ENCODE measurements around the gene CABLES2.

Gene CABLES2

GRCh38 chr20:62407221-62407992 lies at the start of gene CABLES2:
Gene CABLES2 (minus strand): TSS chr20:62407285. CDS start chr20:62407276, 9 bp downstream.
- in situ Hi-C loops (cut with HindIII; ENCODE audit: low pct_ligation_motif_present, low pct_unique_long_range_greater_than_20kb, low sequenced_read_pairs), result no loop called here
- DNase-seq, result peak; percentile 90

GRCh38 chr20:62455929-62456328 lies 48.8 kb upstream of the CABLES2 start:
- in situ Hi-C loops (cut with HindIII; ENCODE audit: low pct_ligation_motif_present, low pct_unique_long_range_greater_than_20kb, low sequenced_read_pairs), result no loop called here

DNA sequence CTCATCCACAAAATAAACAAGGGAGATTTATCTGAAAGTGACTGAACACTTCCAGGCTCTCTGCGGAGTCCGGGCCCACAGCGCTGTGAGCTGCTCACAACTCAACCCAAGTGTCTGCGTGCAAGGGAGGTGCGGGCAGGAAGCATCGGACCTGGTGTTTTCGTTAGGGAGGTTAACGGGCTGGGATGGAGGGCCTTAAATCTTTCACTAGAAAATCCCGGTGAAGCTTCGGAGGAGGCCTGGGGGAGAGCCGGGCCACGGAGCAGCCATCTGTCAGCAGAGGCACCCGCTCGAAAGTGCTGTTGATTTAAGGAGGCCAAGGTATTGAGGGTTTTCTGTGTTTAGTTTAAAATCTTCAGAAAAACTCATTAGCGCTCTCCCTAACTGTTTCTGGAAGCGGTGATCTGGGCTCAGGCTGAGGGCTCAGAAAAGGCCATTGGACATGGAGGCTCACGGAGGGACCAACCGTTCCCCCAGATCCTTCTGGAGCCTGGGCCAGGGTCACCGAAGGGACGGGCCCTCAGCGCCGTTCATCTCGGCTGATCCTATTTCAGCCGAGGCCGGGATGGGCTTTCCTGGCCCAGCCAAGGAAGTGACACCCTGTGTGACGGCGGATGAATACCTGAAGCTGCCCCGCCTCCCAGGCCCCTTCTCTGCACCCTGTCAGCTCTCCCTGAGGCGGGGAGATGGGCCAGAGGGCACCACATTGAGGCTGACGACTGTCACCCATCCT lies 48.0 kb upstream of the CABLES2 start:
- in situ Hi-C loops (cut with HindIII; ENCODE audit: low pct_ligation_motif_present, low pct_unique_long_range_greater_than_20kb, low sequenced_read_pairs), result no loop called here
- no peak for DNase-seq

More at GRCh38 chr20:62455929-62456328, 48.8 kb upstream of the CABLES2 start:
- no peak for DNase-seq

DNA sequence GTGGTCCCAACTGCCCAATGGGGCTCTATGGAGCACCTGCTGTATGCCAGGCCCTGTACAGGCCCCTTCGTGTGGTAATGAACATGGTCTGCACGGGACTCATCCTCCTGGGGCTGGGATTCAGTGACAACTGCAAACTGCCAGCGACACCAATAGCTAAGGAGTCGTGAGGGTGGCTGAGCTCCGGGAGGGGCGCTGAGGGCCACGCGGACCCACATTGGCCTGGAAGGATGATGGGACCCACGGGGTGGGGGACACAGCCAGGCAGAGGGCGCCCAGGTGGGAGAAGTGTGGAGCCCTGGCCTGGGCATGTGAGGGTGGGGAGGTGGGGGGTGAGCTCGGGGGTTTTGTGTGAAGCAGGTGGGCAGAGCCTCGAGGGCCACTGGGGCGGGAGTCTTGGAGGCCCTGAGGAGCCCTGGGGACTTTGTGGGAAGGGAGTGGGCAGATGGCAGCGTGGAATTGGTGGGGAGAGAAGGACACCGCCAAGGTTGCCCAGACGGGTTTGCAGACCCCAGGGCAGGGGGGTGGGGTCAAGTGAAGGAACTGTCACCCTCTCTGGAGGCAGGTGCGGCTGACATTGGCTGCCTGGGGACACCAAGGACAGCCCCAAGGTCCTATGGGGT lies 46.2 kb upstream of the CABLES2 start:
- in situ Hi-C loops (cut with HindIII; ENCODE audit: low pct_ligation_motif_present, low pct_unique_long_range_greater_than_20kb, low sequenced_read_pairs), result no loop called here

DNA sequence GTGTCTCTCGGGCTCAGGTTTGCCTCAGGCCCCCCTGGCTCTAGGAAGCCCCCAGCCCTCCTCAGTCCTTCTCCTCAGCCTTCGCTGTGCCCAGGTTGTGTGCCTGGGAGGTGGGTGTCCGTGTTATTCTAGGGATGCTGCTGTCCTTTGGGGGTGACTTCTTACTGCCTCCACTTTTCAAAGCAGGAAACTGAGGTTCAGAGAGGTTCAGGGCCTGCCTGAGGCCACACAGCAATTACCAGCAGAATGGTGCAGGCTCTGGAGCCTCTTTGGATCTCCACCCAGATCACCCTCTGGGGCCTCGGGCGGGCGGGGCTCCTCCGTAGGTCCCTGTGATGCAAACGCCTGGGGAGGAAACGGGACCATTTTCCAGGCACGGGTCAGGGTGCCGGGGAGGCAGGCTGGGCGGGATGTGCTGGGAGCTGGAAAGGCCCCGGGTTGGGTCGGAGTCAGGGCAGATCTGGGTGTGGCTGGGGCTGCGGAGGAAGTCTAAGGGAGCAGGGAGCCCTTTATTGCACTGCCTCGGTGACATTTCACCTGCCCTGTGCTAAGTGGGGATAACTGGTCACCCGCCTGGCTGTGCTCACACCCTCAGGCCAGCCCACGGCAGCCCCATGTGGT lies 45.5 kb upstream of the CABLES2 start:
- in situ Hi-C loops (cut with HindIII; ENCODE audit: low pct_ligation_motif_present, low pct_unique_long_range_greater_than_20kb, low sequenced_read_pairs), result no loop called here

More for the DNA sequence above, 46.2 kb upstream of the CABLES2 start:
- no peak for DNase-seq

GRCh38 chr20:62451970-62452369 lies 44.9 kb upstream of the CABLES2 start:
- in situ Hi-C loops (cut with HindIII; ENCODE audit: low pct_ligation_motif_present, low pct_unique_long_range_greater_than_20kb, low sequenced_read_pairs), result no loop called here
- no peak for DNase-seq

More for the DNA sequence above, 45.5 kb upstream of the CABLES2 start:
- DNase-seq, result no peak

DNA sequence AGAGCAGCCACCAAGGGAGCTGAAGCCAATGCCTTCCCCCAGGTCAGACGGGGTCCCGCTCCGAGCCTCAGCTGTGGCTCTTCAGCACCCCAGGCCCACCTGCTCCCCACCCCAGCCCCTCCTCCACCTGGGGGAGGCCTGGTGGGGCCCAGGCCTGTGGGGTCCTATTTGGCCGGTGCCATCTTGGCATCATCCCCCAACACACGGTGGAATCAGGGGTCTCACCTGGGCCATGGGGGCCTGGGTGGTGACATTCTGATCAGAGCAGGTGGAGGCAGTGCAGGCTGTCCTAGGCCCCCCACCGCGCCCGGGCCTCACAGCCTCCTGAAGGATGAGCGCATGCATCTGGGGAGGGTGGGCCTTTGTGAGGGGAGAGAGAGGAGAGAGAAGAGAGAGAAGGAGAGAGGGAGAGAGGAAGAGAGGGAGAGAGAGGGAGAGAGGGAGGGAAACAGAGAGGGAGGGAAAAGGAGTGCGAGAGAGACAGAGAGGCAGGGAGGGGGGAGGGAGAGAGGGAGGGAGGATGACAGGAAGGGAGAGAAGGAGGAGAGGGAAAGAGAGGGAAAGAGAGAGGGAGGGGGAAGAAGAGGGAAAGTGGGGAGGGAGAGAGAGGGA lies 44.2 kb upstream of the CABLES2 start:
- no peak for DNase-seq
- in situ Hi-C loops (cut with HindIII; ENCODE audit: low pct_ligation_motif_present, low pct_unique_long_range_greater_than_20kb, low sequenced_read_pairs), result no loop called here

DNA sequence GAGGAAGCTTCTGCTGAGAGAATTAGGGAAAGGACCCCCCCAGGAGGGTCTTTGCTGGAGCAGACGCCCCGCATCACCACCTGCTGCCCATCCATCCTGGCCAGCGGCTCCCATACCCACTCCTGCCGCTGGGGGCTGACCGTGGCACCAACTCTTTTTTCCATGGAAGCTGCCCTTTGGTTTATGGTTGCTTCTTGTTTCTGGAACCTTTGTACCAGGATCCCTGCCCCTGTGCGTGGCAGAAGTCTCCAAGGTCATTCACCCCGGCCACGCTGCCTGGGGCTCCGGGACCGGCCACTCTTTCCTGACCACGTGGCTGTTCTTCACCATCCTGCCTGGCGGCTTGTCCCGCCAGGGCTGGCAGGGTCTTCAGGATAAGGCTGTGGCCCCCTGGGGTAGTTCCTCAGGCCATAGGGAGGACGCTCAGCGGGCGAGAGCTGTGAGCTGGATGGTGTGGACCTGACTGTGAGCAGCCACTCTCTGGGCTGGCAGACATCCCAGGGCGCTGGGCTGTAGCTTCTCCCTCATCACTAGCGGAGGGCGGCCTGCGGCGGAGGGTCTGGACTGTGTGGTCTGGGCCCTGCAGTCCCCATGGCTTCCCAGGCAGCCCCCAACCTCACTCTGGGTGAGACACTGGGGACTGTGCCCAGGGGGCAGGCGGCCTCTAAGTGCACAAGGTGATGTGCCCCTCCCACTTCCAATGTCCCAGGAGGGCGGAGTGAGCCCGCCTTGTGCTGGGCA lies 43.0 kb upstream of the CABLES2 start:
- in situ Hi-C loops (cut with HindIII; ENCODE audit: low pct_ligation_motif_present, low pct_unique_long_range_greater_than_20kb, low sequenced_read_pairs), result no loop called here
- DNase-seq, result peak; percentile 31

DNA sequence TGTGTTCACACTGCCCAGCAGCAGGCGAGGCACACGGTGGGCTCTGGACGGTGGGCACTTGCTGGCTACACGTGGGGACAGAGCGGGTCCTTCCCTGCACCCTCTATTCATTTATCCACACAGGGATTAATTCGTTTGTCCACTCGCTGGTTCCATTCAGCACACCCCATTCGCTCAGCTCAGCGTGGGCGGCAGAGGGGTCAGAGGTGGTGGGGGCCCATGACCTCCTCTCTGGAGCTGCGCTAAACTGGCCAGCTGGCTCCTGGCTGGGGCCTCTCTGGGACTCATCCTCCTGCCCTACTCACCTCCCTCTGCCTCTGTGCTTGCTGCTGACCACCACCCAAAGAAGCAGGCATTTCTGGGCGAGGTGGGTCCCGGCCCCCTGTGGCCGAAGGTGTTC lies 41.7 kb upstream of the CABLES2 start:
- no peak for DNase-seq
- in situ Hi-C loops (cut with HindIII; ENCODE audit: low pct_ligation_motif_present, low pct_unique_long_range_greater_than_20kb, low sequenced_read_pairs), result no loop called here

- in situ Hi-C loops (cut with HindIII; ENCODE audit: low pct_ligation_motif_present, low pct_unique_long_range_greater_than_20kb, low sequenced_read_pairs), result no loop called here
- DNase-seq, result no peak
Observed at GRCh38 chr20:62448038-62448437, 41.0 kb upstream of the CABLES2 start.

DNA sequence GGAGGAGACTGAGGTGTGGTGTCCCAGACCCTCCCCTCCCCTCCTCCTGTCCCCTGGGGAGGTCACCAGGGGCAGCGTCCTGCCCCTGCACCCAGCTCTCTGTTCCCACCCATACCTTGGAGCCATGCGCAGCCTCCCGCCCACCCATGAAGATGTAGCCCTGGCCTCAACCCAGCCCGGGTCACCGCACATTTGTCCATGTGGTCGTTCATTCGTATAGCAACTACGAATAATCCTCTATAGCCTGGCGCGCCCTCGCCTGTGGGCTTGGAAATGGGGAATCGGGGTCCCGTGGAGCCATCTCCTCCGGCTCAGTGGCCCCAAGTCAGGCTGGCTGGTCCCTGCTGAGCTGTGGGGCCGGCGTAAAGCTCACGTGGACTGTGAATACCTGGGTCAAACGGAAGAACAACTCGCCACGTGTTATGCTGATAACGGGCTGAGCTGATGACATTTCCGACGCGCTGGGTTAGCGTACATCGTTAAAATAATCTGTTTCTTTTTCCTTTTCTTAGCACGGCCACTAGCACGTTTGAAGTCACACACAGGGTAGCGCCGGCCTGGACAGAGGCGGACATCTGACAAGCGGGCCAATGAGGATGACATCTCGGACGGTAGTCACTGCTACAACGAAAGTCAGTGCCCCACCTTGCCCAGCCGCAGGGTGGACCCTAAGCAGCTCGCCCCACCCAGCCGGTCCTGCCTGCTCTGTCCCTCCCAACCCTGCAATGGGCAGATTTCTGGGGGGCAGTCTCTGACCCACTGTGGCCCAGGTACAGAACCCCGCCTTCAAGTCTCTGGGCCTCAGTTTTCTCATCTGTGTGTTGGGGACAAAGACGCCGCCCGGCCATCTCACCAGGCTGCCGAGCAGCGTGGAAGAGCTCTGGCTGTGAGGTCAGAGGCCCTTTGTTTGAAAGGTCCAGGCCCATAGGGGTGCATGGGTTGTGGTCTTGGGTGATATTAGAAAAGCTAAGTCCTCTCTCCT lies 40.1 kb upstream of the CABLES2 start:
- in situ Hi-C loops (cut with HindIII; ENCODE audit: low pct_ligation_motif_present, low pct_unique_long_range_greater_than_20kb, low sequenced_read_pairs), result no loop called here
- DNase-seq, result no peak

DNA sequence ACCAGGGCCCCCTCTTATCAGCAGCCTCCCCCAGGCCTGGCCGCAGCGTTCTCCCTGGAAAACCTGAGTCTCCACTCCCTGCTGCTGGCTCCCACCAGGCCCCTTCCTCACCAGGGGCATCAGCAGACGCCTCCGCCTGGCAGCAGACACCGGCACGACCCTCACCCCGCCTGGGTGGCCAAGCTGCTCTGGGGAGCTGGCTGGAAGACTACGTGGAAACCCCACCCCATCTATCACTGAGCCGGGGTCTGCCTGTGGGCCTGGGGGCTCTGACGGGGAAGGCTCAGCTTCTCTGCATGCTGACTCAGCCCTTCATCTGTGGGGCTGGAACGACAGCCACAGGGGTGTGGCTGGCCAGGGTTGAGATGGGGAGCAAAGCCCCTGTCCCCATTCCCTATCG lies 39.4 kb upstream of the CABLES2 start:
- in situ Hi-C loops (cut with HindIII; ENCODE audit: low pct_ligation_motif_present, low pct_unique_long_range_greater_than_20kb, low sequenced_read_pairs), result no loop called here
- no peak for DNase-seq

- no peak for DNase-seq
- in situ Hi-C loops (cut with HindIII; ENCODE audit: low pct_ligation_motif_present, low pct_unique_long_range_greater_than_20kb, low sequenced_read_pairs), result no loop called here
Observed at GRCh38 chr20:62445553-62446340, 38.7 kb upstream of the CABLES2 start.

DNA sequence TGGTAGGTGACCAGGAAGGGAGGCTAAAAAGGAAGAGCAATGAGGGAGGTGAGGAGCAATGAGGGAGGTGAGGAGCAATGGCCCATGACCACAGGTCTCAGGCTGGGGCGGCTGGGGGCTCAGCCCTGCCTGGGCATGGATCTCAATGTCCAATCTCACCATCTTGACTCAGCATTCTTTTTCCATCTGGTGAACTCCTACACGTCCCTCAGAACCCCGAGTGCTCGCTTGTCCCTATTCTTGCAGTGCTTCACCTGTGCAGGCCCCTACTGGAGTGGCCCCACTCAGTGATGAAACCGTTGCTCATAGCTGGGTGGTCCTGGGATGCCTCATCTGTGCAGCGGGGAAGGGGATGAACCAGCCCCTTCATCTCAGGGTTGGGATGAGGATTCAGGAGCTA lies 37.2 kb upstream of the CABLES2 start:
- in situ Hi-C loops (cut with HindIII; ENCODE audit: low pct_ligation_motif_present, low pct_unique_long_range_greater_than_20kb, low sequenced_read_pairs), result no loop called here
- no peak for DNase-seq

GRCh38 chr20:62441987-62442539 lies 35.0 kb upstream of the CABLES2 start:
- no peak for DNase-seq

DNA sequence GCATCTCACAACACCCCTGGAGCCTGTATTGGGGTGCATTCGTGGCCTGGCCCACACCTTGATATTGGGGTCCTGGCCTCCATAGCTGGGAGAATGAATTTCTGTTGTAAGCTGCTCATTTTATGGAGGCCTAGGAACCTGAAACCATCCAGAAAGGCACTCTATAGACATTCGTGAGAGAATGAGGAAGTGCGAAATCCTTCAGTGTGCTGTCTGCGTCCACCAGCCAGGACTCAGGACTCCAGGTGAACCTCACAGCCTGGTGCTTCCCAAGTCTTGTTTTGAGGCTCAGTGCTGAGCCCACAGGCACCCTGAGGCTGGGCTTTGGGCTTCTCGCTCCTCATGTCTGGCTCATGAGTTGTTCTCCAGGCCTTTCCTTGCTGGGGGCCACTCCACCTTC lies 32.1 kb upstream of the CABLES2 start:
- in situ Hi-C loops (cut with HindIII; ENCODE audit: low pct_ligation_motif_present, low pct_unique_long_range_greater_than_20kb, low sequenced_read_pairs), result no loop called here
- no peak for DNase-seq

More at GRCh38 chr20:62441987-62442539, 35.0 kb upstream of the CABLES2 start:
- in situ Hi-C loops (cut with HindIII; ENCODE audit: low pct_ligation_motif_present, low pct_unique_long_range_greater_than_20kb, low sequenced_read_pairs), result no loop called here
